HEK293 (cell line): ENCODE data around the gene SH3GL1.

Experiments used
- WT1 ChIP-seq: fragments of 450-650 bp; formaldehyde crosslinking; IDR thresholded peaks from 2 replicates; pipeline ENCODE4 v1.5.1; 2016; ENCODE audit warnings: missing biosample characterization, missing genetic modification characterization
- ZNF24 ChIP-seq: fragments of 450-650 bp; formaldehyde crosslinking; IDR thresholded peaks from 2 replicates; pipeline ENCODE4 v1.5.1; 2016; ENCODE audit warnings: missing biosample characterization, missing genetic modification characterization
- ZNF571 ChIP-seq: fragments of 450-650 bp; formaldehyde crosslinking; IDR thresholded peaks from 2 replicates; pipeline ENCODE4 v1.5.0; 2017; ENCODE audit warnings: missing biosample characterization, missing genetic modification characterization
- TF ChIP-seq, protein P1 (sequence below): fragments of 450-650 bp; formaldehyde crosslinking; IDR thresholded peaks from 2 replicates; pipeline ENCODE4 v1.5.1; 2016; ENCODE audit warnings: missing biosample characterization, missing genetic modification characterization

DNA sequence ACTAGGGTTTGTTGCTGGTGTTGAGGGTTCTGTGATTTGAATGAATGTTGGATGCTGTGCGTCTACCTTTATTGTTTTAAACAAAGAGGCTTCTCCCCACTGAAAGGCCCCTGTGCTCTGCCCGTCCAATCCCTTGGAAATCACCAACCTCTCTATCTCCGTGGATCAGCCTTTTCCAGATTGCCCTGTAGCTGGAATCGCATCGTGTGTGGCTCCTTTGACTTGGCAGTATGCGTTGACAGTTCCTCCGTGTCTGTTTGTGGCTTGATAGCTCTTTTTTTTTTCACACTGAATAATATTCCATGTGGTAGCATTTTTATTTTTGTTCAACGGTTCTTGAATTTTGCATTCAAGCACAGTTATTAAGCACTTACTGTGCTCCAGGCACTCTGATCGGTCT lies 34.0 kb upstream of the SH3GL1 start:
- TF ChIP-seq WT1 (tag by site-specific recombination): no peak
- TF ChIP-seq ZNF24 (tag by site-specific recombination): no peak
- TF ChIP-seq, protein P1, sequence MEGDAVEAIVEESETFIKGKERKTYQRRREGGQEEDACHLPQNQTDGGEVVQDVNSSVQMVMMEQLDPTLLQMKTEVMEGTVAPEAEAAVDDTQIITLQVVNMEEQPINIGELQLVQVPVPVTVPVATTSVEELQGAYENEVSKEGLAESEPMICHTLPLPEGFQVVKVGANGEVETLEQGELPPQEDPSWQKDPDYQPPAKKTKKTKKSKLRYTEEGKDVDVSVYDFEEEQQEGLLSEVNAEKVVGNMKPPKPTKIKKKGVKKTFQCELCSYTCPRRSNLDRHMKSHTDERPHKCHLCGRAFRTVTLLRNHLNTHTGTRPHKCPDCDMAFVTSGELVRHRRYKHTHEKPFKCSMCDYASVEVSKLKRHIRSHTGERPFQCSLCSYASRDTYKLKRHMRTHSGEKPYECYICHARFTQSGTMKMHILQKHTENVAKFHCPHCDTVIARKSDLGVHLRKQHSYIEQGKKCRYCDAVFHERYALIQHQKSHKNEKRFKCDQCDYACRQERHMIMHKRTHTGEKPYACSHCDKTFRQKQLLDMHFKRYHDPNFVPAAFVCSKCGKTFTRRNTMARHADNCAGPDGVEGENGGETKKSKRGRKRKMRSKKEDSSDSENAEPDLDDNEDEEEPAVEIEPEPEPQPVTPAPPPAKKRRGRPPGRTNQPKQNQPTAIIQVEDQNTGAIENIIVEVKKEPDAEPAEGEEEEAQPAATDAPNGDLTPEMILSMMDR: no peak
- TF ChIP-seq ZNF571: no peak
